Panc1 (cell line): ENCODE results near the gene KBTBD12. TPM values are rescaled to one million over a fixed set of nuclear protein-coding genes. Genes with fewer than 3 reads are reported as not detected.

Experiments
- ATAC-seq: fragments of 200-7000 bp; cut with Tn5 transposase; 2 replicates; pipeline ENCODE4 v1.9.1; 2020; ENCODE audit warnings: mild to moderate bottlenecking, moderate library complexity
- BruUV-seq: library from RNA; stranded (reverse); fragments of 400-500 nt; replicated peaks from 2 replicates; lab custom pipeline; 2021; lab: Mats Ljungman, UMichigan
- CTCF ChIA-PET: fragments of 300-600 bp; sonication (Branson Sonifier 250); formaldehyde crosslinking; loops from one replicate; lab custom pipeline; 2022; ENCODE audit warnings: antibody characterized with exemption; lab: Charles Lee
- POLR2A ChIA-PET: fragments of 300-600 bp; sonication (Branson Sonifier 250); formaldehyde crosslinking; loops from one replicate; lab custom pipeline; 2022; ENCODE audit warnings: antibody characterized with exemption; lab: Charles Lee
- DNase-seq: peaks from one replicate; pipeline ENCODE4 v3.0.0-alpha.2; 2010; ENCODE audit warnings: low read depth, low spot score
- H3K27ac ChIP-seq: 2 replicates; pipeline ENCODE4 v1.5.1; 2011; ENCODE audit warnings: mild to moderate bottlenecking, low read length, inconsistent platforms
- H3K27me3 ChIP-seq: fragments of 200-500 bp; sonication (Bioruptor generic); 2 replicates; pipeline ENCODE4 v1.6.0; 2014; ENCODE audit warnings: low read length, inconsistent platforms; ENCODE audit not compliant: control insufficient read depth, insufficient read depth
- H3K36me3 ChIP-seq: fragments of 200-500 bp; sonication (Bioruptor generic); 2 replicates; pipeline ENCODE4 v1.5.1; 2014; ENCODE audit warnings: inconsistent platforms, mild to moderate bottlenecking, low read length, moderate library complexity; ENCODE audit not compliant: control insufficient read depth, insufficient read depth
- H3K4me1 ChIP-seq: 2 replicates; pipeline ENCODE4 v1.5.1; 2011; ENCODE audit warnings: inconsistent platforms, mild to moderate bottlenecking, low read length, moderate library complexity; ENCODE audit not compliant: control insufficient read depth, insufficient read depth
- H3K4me3 ChIP-seq, 2 experiments: 2 replicates each; pipeline ENCODE4 v1.5.1; 2011 to 2012; ENCODE audit warnings: low read depth in 2 of 2, low read length in 2 of 2, mild to moderate bottlenecking in 2 of 2, inconsistent platforms in 1 of 2, moderate library complexity in 1 of 2
- H3K9me3 ChIP-seq: fragments of 200-500 bp; sonication (Bioruptor generic); 2 replicates; pipeline ENCODE4 v1.5.1; 2014; ENCODE audit warnings: low read depth, mild to moderate bottlenecking, inconsistent platforms, low read length, moderate library complexity; ENCODE audit not compliant: control insufficient read depth, insufficient read depth
- POLR2AphosphoS5 ChIP-seq: IDR thresholded peaks from 2 replicates; pipeline ENCODE4 v1.6.1; 2012; ENCODE audit warnings: mild to moderate bottlenecking, low read depth, low read length, moderate library complexity
- SIN3A ChIP-seq: IDR thresholded peaks from 2 replicates; pipeline ENCODE4 v1.6.1; 2012; ENCODE audit warnings: low read depth, mild to moderate bottlenecking, low read length, moderate library complexity, borderline replicate concordance; ENCODE audit not compliant: insufficient read depth
- TCF7L2 ChIP-seq: IDR thresholded peaks from 2 replicates; pipeline ENCODE4 v1.6.1; 2011; ENCODE audit warnings: mild to moderate bottlenecking, low read depth, low read length, inconsistent platforms
- in situ Hi-C: cut with HindIII; loops from 2 replicates; pipeline ENCODE4 v1.10.0; 2016; ENCODE audit warnings: low sequenced_read_pairs, low pct_unique_long_range_greater_than_20kb
- intact Hi-C: fragments of 100-400 bp; cut with micrococcal nuclease; formaldehyde crosslinking; loops from one replicate; pipeline ENCODE4 v1.10.0; 2022; ENCODE audit not compliant: unreplicated experiment
- total RNA-seq: library from RNA; stranded (reverse); gene quantifications from one replicate; pipeline ENCODE4 v1.2.1, GENCODE V29; 2021; ENCODE audit not compliant: unreplicated experiment
- TF ChIP-seq, protein P1 (sequence below), 2 experiments: IDR thresholded peaks; 2 replicates each; pipeline ENCODE4 v1.6.1; 2011 to 2012; ENCODE audit warnings: low read depth in 2 of 2, control low read depth in 1 of 2, low read length in 1 of 2, mild to moderate bottlenecking in 1 of 2, moderate library complexity in 1 of 2; ENCODE audit not compliant: insufficient read depth in 1 of 2
- TF ChIP-seq, protein P2 (sequence below): fragments of 450-650 bp; IDR thresholded peaks from 2 replicates; pipeline ENCODE4 v1.5.1; 2017; ENCODE audit warnings: mild to moderate bottlenecking

Gene KBTBD12
- total RNA-seq, 1 experiment from 2014 or later: 0.28 TPM

DNA sequence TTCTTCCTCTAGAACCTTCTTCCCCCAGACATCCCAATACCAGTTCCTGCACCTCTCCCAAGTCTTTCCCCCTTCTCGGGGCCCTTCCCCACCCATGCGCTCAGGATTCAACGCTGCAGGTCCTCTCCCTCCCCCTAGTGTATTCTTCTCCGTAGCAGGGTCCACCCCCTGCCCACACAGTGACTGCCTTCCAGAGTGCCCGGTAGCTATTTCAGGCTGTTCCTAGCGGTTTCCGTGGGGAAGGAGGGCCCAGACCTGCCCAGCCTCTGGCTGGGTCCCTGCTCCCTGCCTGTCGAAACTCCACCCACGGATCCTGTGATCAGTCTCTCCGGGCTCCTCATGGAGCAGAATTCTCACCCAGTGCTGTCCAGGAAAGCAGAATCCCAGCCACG lies 92.0 kb downstream of the KBTBD12 start:
- ATAC-seq (no peak), DNase-seq (no peak)
- Histone ChIP-seq H3K9me3 (no peaks in the 10 kb centered on the region), H3K27ac (no peak overlapping the region), H3K27me3 (0 out of 2 replicates have a peak, but pooled peaks cover 3% of the 10 kb centered on the region), H3K36me3 (no peaks in the 10 kb centered on the region), H3K4me3 (no peak overlapping the region), H3K4me1 (no peaks in the 10 kb centered on the region)
- TF ChIP-seq TCF7L2: no peak
- TF ChIP-seq SIN3A: no peak
- no peak for TF ChIP-seq POLR2AphosphoS5
- TF ChIP-seq, protein P1, sequence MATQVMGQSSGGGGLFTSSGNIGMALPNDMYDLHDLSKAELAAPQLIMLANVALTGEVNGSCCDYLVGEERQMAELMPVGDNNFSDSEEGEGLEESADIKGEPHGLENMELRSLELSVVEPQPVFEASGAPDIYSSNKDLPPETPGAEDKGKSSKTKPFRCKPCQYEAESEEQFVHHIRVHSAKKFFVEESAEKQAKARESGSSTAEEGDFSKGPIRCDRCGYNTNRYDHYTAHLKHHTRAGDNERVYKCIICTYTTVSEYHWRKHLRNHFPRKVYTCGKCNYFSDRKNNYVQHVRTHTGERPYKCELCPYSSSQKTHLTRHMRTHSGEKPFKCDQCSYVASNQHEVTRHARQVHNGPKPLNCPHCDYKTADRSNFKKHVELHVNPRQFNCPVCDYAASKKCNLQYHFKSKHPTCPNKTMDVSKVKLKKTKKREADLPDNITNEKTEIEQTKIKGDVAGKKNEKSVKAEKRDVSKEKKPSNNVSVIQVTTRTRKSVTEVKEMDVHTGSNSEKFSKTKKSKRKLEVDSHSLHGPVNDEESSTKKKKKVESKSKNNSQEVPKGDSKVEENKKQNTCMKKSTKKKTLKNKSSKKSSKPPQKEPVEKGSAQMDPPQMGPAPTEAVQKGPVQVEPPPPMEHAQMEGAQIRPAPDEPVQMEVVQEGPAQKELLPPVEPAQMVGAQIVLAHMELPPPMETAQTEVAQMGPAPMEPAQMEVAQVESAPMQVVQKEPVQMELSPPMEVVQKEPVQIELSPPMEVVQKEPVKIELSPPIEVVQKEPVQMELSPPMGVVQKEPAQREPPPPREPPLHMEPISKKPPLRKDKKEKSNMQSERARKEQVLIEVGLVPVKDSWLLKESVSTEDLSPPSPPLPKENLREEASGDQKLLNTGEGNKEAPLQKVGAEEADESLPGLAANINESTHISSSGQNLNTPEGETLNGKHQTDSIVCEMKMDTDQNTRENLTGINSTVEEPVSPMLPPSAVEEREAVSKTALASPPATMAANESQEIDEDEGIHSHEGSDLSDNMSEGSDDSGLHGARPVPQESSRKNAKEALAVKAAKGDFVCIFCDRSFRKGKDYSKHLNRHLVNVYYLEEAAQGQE (IDR thresholded peaks at IDR 0.05; ENCODE audit: insufficient read depth in 1 of 2, low read depth in 2 of 2, low read length in 1 of 2): no peak
- TF ChIP-seq, protein P2, sequence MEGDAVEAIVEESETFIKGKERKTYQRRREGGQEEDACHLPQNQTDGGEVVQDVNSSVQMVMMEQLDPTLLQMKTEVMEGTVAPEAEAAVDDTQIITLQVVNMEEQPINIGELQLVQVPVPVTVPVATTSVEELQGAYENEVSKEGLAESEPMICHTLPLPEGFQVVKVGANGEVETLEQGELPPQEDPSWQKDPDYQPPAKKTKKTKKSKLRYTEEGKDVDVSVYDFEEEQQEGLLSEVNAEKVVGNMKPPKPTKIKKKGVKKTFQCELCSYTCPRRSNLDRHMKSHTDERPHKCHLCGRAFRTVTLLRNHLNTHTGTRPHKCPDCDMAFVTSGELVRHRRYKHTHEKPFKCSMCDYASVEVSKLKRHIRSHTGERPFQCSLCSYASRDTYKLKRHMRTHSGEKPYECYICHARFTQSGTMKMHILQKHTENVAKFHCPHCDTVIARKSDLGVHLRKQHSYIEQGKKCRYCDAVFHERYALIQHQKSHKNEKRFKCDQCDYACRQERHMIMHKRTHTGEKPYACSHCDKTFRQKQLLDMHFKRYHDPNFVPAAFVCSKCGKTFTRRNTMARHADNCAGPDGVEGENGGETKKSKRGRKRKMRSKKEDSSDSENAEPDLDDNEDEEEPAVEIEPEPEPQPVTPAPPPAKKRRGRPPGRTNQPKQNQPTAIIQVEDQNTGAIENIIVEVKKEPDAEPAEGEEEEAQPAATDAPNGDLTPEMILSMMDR: no peak
- no TSS peak for BruUV-seq
- POLR2A ChIA-PET: no interaction called here
- intact Hi-C loops (no loop called here), in situ Hi-C loops (no loop called here)
- CTCF ChIA-PET: interaction anchor here (0.6 kb wide), 1 partner anchor 58 kb away, joined by 7 read pairs; no protein-coding TSS in a partner anchor

DNA sequence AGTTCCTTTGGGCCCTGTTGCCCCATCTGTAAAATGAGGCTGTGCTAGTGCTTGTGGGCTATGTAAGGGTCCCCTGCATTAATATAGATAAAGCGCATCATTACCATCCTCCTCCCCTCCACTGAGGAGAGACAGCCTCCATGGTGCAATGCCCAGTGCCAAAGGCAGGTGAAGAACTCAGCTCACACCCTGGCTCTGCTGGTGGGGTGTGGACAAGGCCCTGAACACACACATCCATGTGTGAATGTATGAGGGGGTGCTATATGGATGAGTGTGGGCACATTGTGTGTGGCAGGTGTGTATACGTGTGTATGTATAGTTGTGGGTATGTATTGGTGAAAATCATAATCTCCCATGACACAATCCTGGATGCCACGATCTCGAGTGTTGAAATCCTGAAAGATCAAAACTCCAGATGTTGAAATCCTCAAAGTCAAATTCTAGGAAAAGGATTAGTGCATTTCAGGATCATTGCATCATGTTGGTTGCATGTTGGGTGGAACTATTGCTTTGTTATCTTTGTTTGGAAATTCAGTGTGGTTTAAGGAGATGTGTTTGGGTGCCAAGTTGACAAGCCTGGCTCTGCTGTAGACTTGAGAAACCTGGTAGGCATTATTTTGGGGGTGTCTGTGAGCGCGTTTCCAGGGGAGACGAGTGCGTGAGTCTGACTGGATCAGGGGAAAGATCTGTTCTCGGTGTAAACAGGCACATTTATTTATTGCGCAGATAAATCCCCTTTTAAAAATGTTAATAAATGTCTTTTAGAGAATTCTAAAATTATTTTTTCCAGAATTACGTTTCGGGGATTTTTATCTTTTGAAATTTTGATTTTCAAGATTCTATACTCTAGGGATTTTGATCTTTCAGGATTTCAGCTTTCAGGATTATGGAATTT lies 95.2 kb downstream of the KBTBD12 start:
- H3K9me3 ChIP-seq: no peaks in the 10 kb centered on the region
- ChIA-PET CTCF (no interaction called here), POLR2A (no interaction called here)
- H3K4me3 ChIP-seq: no peak overlapping the region
- no peaks in the 10 kb centered on the region for H3K4me1 ChIP-seq
- in situ Hi-C loops: no loop called here
- no peak for TF ChIP-seq SIN3A
- TF ChIP-seq, protein P2: no peak
- no peak for TF ChIP-seq TCF7L2
- TF ChIP-seq POLR2AphosphoS5: no peak
- TF ChIP-seq, protein P1 (IDR thresholded peaks at IDR 0.05; ENCODE audit: insufficient read depth in 1 of 2, low read depth in 2 of 2, low read length in 1 of 2): no peak
- ATAC-seq (no peak), DNase-seq (no peak)
- no peak overlapping the region for H3K27ac ChIP-seq
- intact Hi-C loops: no loop called here
- no TSS peak for BruUV-seq
- H3K27me3 ChIP-seq: no peaks in the 10 kb centered on the region
- no peaks in the 10 kb centered on the region for H3K36me3 ChIP-seq
